GM23338 (cell line): ENCODE measurements around the gene SLTM. TPM values are rescaled to one million over a fixed set of nuclear protein-coding genes. Genes with fewer than 3 reads are reported as not detected.
A peak's percentile ranks its signal among the peaks of the same experiment; 100 is the strongest.
"Not testable (repeated sequence)": the region's sequence is repeated elsewhere in the genome, so short reads cannot be mapped to it uniquely, and the experiment has no call there.

Source experiments
- ATAC-seq: fragments of 200-7000 bp; cut with Tn5 transposase; 3 replicates; pipeline ENCODE4 v1.9.1; 2020
- DNase-seq: peaks from one replicate; pipeline ENCODE4 v3.0.0-alpha.2; 2015; ENCODE audit warnings: low spot score
- H2AFZ ChIP-seq: fragments of 200-600 bp; sonication (generic); 2 replicates; pipeline ENCODE4 v1.8.0; 2016; ENCODE audit warnings: antibody characterized with exemption, mild to moderate bottlenecking, moderate library complexity
- H3F3A ChIP-seq: fragments of 200-600 bp; sonication (generic); replicated peaks from 2 replicates; pipeline ENCODE4 v1.8.0; 2017; ENCODE audit warnings: antibody characterized with exemption, mixed run types, low read depth
- H3K27ac ChIP-seq: fragments of 200-600 bp; sonication (generic); 2 replicates; pipeline ENCODE4 v1.6.1; 2016; ENCODE audit warnings: low read depth
- H3K27me3 ChIP-seq: fragments of 200-600 bp; sonication (generic); 2 replicates; pipeline ENCODE4 v1.8.0; 2016; ENCODE audit warnings: mild to moderate bottlenecking, mixed run types, moderate library complexity; ENCODE audit not compliant: insufficient read depth
- H3K36me3 ChIP-seq: fragments of 200-600 bp; sonication (generic); 2 replicates; pipeline ENCODE4 v1.8.0; 2016; ENCODE audit warnings: mild to moderate bottlenecking; ENCODE audit not compliant: insufficient read depth
- H3K4me1 ChIP-seq: fragments of 200-600 bp; sonication (generic); 2 replicates; pipeline ENCODE4 v1.8.0; 2016; ENCODE audit warnings: mild to moderate bottlenecking, moderate library complexity; ENCODE audit not compliant: insufficient read depth
- H3K4me2 ChIP-seq: fragments of 200-600 bp; sonication (generic); 2 replicates; pipeline ENCODE4 v1.7.1; 2017; ENCODE audit warnings: mixed run types
- H3K4me3 ChIP-seq: fragments of 200-600 bp; sonication (generic); 2 replicates; pipeline ENCODE4 v1.6.1; 2016; ENCODE audit warnings: mixed run types
- H3K79me2 ChIP-seq: fragments of 200-600 bp; sonication (generic); replicated peaks from 2 replicates; pipeline ENCODE4 v1.8.0; 2017; ENCODE audit warnings: mild to moderate bottlenecking; ENCODE audit not compliant: insufficient read depth
- H3K9me2 ChIP-seq: fragments of 200-600 bp; sonication (generic); 2 replicates; pipeline ENCODE4 v1.8.0; 2017; ENCODE audit not compliant: insufficient read depth
- H4K20me1 ChIP-seq: fragments of 200-600 bp; sonication (generic); replicated peaks from 2 replicates; pipeline ENCODE4 v1.8.0; 2017; ENCODE audit warnings: mild to moderate bottlenecking; ENCODE audit not compliant: insufficient read depth
- H3K27ac Mint-ChIP-seq: 2 replicates; pipeline ENCODE4 v1.8.0; 2020; ENCODE audit warnings: inconsistent platforms, mild to moderate bottlenecking, moderate library complexity, mixed read lengths
- H3K27me3 Mint-ChIP-seq: 3 replicates; pipeline ENCODE4 v1.8.0; 2022; ENCODE audit warnings: low read depth, mild to moderate bottlenecking, moderate library complexity, mixed read lengths, inconsistent platforms; ENCODE audit not compliant: insufficient read depth, poor library complexity
- H3K36me3 Mint-ChIP-seq: 3 replicates; pipeline ENCODE4 v1.8.0; 2021; ENCODE audit warnings: low read depth, mild to moderate bottlenecking, inconsistent platforms, moderate library complexity, mixed read lengths
- H3K4me1 Mint-ChIP-seq: 3 replicates; pipeline ENCODE4 v1.8.0; 2020; ENCODE audit warnings: mild to moderate bottlenecking, inconsistent platforms, mixed read lengths
- H3K4me3 Mint-ChIP-seq: 3 replicates; pipeline ENCODE4 v1.8.0; 2021; ENCODE audit warnings: moderate library complexity, mild to moderate bottlenecking, inconsistent platforms, mixed read lengths
- H3K9me3 Mint-ChIP-seq: 3 replicates; pipeline ENCODE4 v1.8.0; 2020; ENCODE audit warnings: moderate library complexity, mild to moderate bottlenecking, inconsistent platforms, mixed read lengths
- CTCF ChIP-seq, 2 experiments: fragments of 200-600 bp in 1 of 2; sonication (generic) in 1 of 2; conservative IDR thresholded peaks; 2 replicates each; pipeline versions ENCODE4 v1.5.1 to v1.6.1; 2016 to 2017; ENCODE audit warnings: antibody characterized with exemption in 2 of 2, low read depth in 2 of 2, mild to moderate bottlenecking in 2 of 2, moderate library complexity in 1 of 2
- EZH2 ChIP-seq: fragments of 200-600 bp; sonication (generic); IDR thresholded peaks from one replicate; pipeline ENCODE4 v1.8.0; 2017; ENCODE audit warnings: antibody characterized with exemption, mild to moderate bottlenecking, low read depth; ENCODE audit not compliant: unreplicated experiment
- ZNF462 ChIP-seq: fragments of 250-450 bp; sonication (Bioruptor Pico); IDR thresholded peaks from 2 replicates; pipeline ENCODE4 v1.5.0; 2020; ENCODE audit warnings: mild to moderate bottlenecking, moderate library complexity
- polyA plus RNA-seq: library from polyadenylated mRNA; unstranded; fragments of >200 nt; fragmentation: Nextera tagmentation; extraction: Ambion mirVana; gene quantifications from 2 replicates; pipeline ENCODE4 v1.2.1, GENCODE V29; 2016
- total RNA-seq: library from RNA; depleted of rRNA; stranded (reverse); fragments of >200 nt; shearing (Covaris generic); gene quantifications from 2 replicates; pipeline ENCODE4 v1.2.3, GENCODE V29; 2014

The SLTM gene
- total and polyA plus RNA-seq, 2 experiments from 2014 or later, result 210 to 476 TPM

GRCh38 chr15:58852347-58852746 is 81.1 kb downstream of the SLTM start:
- Mint-ChIP-seq H3K36me3 (peaks cover 29% of the 10 kb centered on the region; the same call in 2 of the 3 replicates), H3K27ac (no peak overlapping the region), H3K27me3 (peaks cover 5% of the 10 kb centered on the region), H3K4me3 (no peak overlapping the region), H3K4me1 (no peaks in the 10 kb centered on the region), H3K9me3 (no peaks in the 10 kb centered on the region; the same call in 2 of the 3 replicates)
- Histone ChIP-seq H3K27ac (no peak overlapping the region), H3K4me1 (no peaks in the 10 kb centered on the region), H3K4me3 (no peak overlapping the region), H3K27me3 (no peaks in the 10 kb centered on the region), H4K20me1 (no peaks in the 10 kb centered on the region), H2AFZ (no peak overlapping the region), H3K36me3 (no peaks in the 10 kb centered on the region; the same call in 1 of the 2 replicates), H3K9me2 (no peaks in the 10 kb centered on the region), H3F3A (no peaks in the 10 kb centered on the region), H3K79me2 (no peaks in the 10 kb centered on the region), H3K4me2 (no peak overlapping the region)
- DNase-seq, result peak; percentile 64
- TF ChIP-seq EZH2 (no peak), CTCF (conservative IDR thresholded peaks at IDR 0.05; ENCODE audit: low read depth in 2 of 2) (peak in 1 of 2 experiments; percentile 47; a peak in 3 of 4 replicates), ZNF462 (CRISPR knock-in tag) (no peak)
- no peak for ATAC-seq

- H3K27ac ChIP-seq, H3K9me2 ChIP-seq, H2AFZ ChIP-seq, H3K27ac Mint-ChIP-seq, ATAC-seq, H3K9me3 Mint-ChIP-seq, H3K4me1 ChIP-seq, H3K4me3 Mint-ChIP-seq, H4K20me1 ChIP-seq, H3K27me3 Mint-ChIP-seq, H3K36me3 ChIP-seq, H3K4me1 Mint-ChIP-seq, DNase-seq, H3F3A ChIP-seq, H3K27me3 ChIP-seq, H3K79me2 ChIP-seq, H3K4me3 ChIP-seq, H3K4me2 ChIP-seq: not testable (repeated sequence)
- peaks cover 30% of the 10 kb centered on the region; the same call in 2 of the 3 replicates for H3K36me3 Mint-ChIP-seq
Measured at GRCh38 chr15:58851205-58851604, 82.3 kb downstream of the SLTM start.
